GM19328 (cell line): ENCODE measurements around the gene DISC1.
"Not testable (repeated sequence)": the region's sequence is repeated elsewhere in the genome, so short reads cannot be mapped to it uniquely, and the experiment has no call there.

ENCODE experiments used
- ATAC-seq: cut with Tn5 transposase; IDR thresholded peaks from one replicate; pipeline ENCODE4 v1.9.1; 2021; ENCODE audit warnings: mild to moderate bottlenecking, moderate library complexity; ENCODE audit not compliant: unreplicated experiment

DISC1 gene

GRCh38 chr1:231761747-231762541 lies 135.4 kb downstream of the DISC1 start:
- ATAC-seq = no peak

GRCh38 chr1:231763456-231763855 lies 136.9 kb downstream of the DISC1 start:
- ATAC-seq = no peak

GRCh38 chr1:231765825-231766224 lies 139.2 kb downstream of the DISC1 start:
- ATAC-seq = not testable (repeated sequence)

GRCh38 chr1:231767471-231767870 lies 140.9 kb downstream of the DISC1 start:
- ATAC-seq = no peak

GRCh38 chr1:231768416-231768815 lies 141.8 kb downstream of the DISC1 start:
- ATAC-seq = no peak

- no peak for ATAC-seq
These were observed 144.1 kb downstream of the DISC1 start for GRCh38 chr1:231770506-231771175.

GRCh38 chr1:231774719-231775335 lies 148.2 kb downstream of the DISC1 start:
- ATAC-seq = no peak

- ATAC-seq = no peak
These were observed 149.6 kb downstream of the DISC1 start for GRCh38 chr1:231776010-231776756.

- ATAC-seq = no peak
These were observed 150.1 kb downstream of the DISC1 start for GRCh38 chr1:231776757-231777062.

GRCh38 chr1:231778009-231778719 lies 151.6 kb downstream of the DISC1 start:
- no peak for ATAC-seq

GRCh38 chr1:231779081-231779480 lies 152.5 kb downstream of the DISC1 start:
- ATAC-seq = no peak

- ATAC-seq = no peak
These were observed 155.3 kb downstream of the DISC1 start for GRCh38 chr1:231781892-231782291.

- not testable (repeated sequence) for ATAC-seq
These were observed 158.5 kb downstream of the DISC1 start for GRCh38 chr1:231785073-231785472.

GRCh38 chr1:231786126-231786525 lies 159.5 kb downstream of the DISC1 start:
- no peak for ATAC-seq

- no peak for ATAC-seq
These were observed 166.0 kb downstream of the DISC1 start for GRCh38 chr1:231792634-231793033.

GRCh38 chr1:231793893-231794292 lies 167.3 kb downstream of the DISC1 start:
- ATAC-seq = no peak

GRCh38 chr1:231796141-231796540 lies 169.6 kb downstream of the DISC1 start:
- no peak for ATAC-seq

- ATAC-seq = no peak
These were observed 172.9 kb downstream of the DISC1 start for GRCh38 chr1:231799363-231799986.

- no peak for ATAC-seq
These were observed 173.5 kb downstream of the DISC1 start for GRCh38 chr1:231800108-231800507.

- ATAC-seq = no peak
These were observed 174.5 kb downstream of the DISC1 start for GRCh38 chr1:231801042-231801585.
